WTC11 (cell line): ENCODE measurements around the gene SMYD3. TPM values are rescaled to one million over a fixed set of nuclear protein-coding genes. Genes with fewer than 3 reads are reported as not detected.

Experiments used
- ATAC-seq: fragments of 200-7000 bp; cut with Tn5 transposase; 2 replicates; pipeline ENCODE4 v1.10.0; 2021; ENCODE audit warnings: mild to moderate bottlenecking, moderate library complexity
- CTCF ChIA-PET: fragments of 300-600 bp; sonication (Branson Sonifier 250); formaldehyde crosslinking; loops from one replicate; lab custom pipeline; 2021; ENCODE audit warnings: antibody characterized with exemption; lab: Charles Lee
- POLR2A ChIA-PET: fragments of 350-600 bp; sonication (Branson Sonifier 250); formaldehyde crosslinking; loops from one replicate; lab custom pipeline; 2021; ENCODE audit warnings: antibody characterized with exemption; lab: Charles Lee
- DNase-seq: peaks from one replicate; pipeline ENCODE4 v3.0.0; 2021; ENCODE audit warnings: low spot score
- H3K27ac Mint-ChIP-seq: 2 replicates; pipeline ENCODE4 v1.8.0; 2021; ENCODE audit warnings: mixed read lengths
- H3K27me3 Mint-ChIP-seq: 2 replicates; pipeline ENCODE4 v1.8.0; 2021; ENCODE audit warnings: low read depth, mild to moderate bottlenecking, moderate library complexity, mixed read lengths
- H3K36me3 Mint-ChIP-seq: 2 replicates; pipeline ENCODE4 v1.8.0; 2021; ENCODE audit warnings: mixed read lengths
- H3K4me1 Mint-ChIP-seq: 2 replicates; pipeline ENCODE4 v1.8.0; 2022; ENCODE audit warnings: mixed read lengths
- H3K4me3 Mint-ChIP-seq: 2 replicates; pipeline ENCODE4 v1.8.0; 2021; ENCODE audit warnings: mild to moderate bottlenecking, moderate library complexity, mixed read lengths
- H3K9me3 Mint-ChIP-seq: 2 replicates; pipeline ENCODE4 v1.8.0; 2021; ENCODE audit warnings: mixed read lengths
- CREB1 ChIP-seq: sonication (generic); formaldehyde crosslinking; IDR thresholded peaks from 2 replicates; pipeline ENCODE4 v1.8.0; 2023; ENCODE audit warnings: mild to moderate bottlenecking, missing genetic modification reagents
- E2F1 ChIP-seq: sonication (generic); formaldehyde crosslinking; IDR thresholded peaks from 2 replicates; pipeline ENCODE4 v1.8.0; 2022; ENCODE audit warnings: mild to moderate bottlenecking, missing genetic modification reagents
- ERG ChIP-seq: fragments of 250-450 bp; sonication (Bioruptor Pico); IDR thresholded peaks from 2 replicates; pipeline ENCODE4 v1.8.0; 2021; ENCODE audit warnings: mild to moderate bottlenecking
- FOXP1 ChIP-seq: sonication (generic); formaldehyde crosslinking; IDR thresholded peaks from 2 replicates; pipeline ENCODE4 v1.8.0; 2022; ENCODE audit warnings: missing genetic modification reagents, mild to moderate bottlenecking, moderate library complexity, borderline replicate concordance
- FOXP4 ChIP-seq: sonication (generic); formaldehyde crosslinking; IDR thresholded peaks from 2 replicates; pipeline ENCODE4 v1.8.0; 2022; ENCODE audit warnings: mild to moderate bottlenecking, missing genetic modification reagents
- GABPB1 ChIP-seq: sonication (generic); formaldehyde crosslinking; IDR thresholded peaks from 2 replicates; pipeline ENCODE4 v1.8.1; 2023; ENCODE audit warnings: mild to moderate bottlenecking, missing genetic modification reagents
- HMGXB4 ChIP-seq: sonication (generic); formaldehyde crosslinking; IDR thresholded peaks from 2 replicates; pipeline ENCODE4 v1.8.1; 2023; ENCODE audit warnings: mild to moderate bottlenecking, moderate library complexity, missing genetic modification reagents
- IRF2 ChIP-seq: sonication (generic); formaldehyde crosslinking; IDR thresholded peaks from 2 replicates; pipeline ENCODE4 v1.8.0; 2022; ENCODE audit warnings: low read depth, missing genetic modification reagents, borderline replicate concordance
- JAZF1 ChIP-seq: fragments of 250-450 bp; sonication (Bioruptor Pico); IDR thresholded peaks from 2 replicates; pipeline ENCODE4 v1.9.0; 2021; ENCODE audit warnings: moderate library complexity, mild to moderate bottlenecking, inconsistent platforms
- NFATC4 ChIP-seq: fragments of 250-450 bp; sonication (Bioruptor Pico); IDR thresholded peaks from 2 replicates; pipeline ENCODE4 v1.9.0; 2021; ENCODE audit warnings: mild to moderate bottlenecking
- PRDM15 ChIP-seq: sonication (generic); formaldehyde crosslinking; IDR thresholded peaks from 2 replicates; pipeline ENCODE4 v1.8.0; 2022; ENCODE audit warnings: missing genetic modification reagents
- RELA ChIP-seq: sonication (generic); formaldehyde crosslinking; IDR thresholded peaks from 2 replicates; pipeline ENCODE4 v1.8.1; 2022; ENCODE audit warnings: missing genetic modification reagents, mild to moderate bottlenecking, borderline replicate concordance
- RORB ChIP-seq: fragments of 250-450 bp; sonication (Bioruptor Pico); IDR thresholded peaks from 2 replicates; pipeline ENCODE4 v1.9.0; 2021; ENCODE audit warnings: mild to moderate bottlenecking
- SMAD3 ChIP-seq: sonication (generic); formaldehyde crosslinking; IDR thresholded peaks from 2 replicates; pipeline ENCODE4 v1.8.0; 2022; ENCODE audit warnings: missing genetic modification reagents, mild to moderate bottlenecking, borderline replicate concordance
- TP53 ChIP-seq: sonication (generic); formaldehyde crosslinking; IDR thresholded peaks from 2 replicates; pipeline ENCODE4 v1.8.1; 2023; ENCODE audit warnings: mild to moderate bottlenecking, missing genetic modification reagents
- USF1 ChIP-seq: sonication (generic); formaldehyde crosslinking; IDR thresholded peaks from 2 replicates; pipeline ENCODE4 v1.8.0; 2022; ENCODE audit warnings: mild to moderate bottlenecking, missing genetic modification reagents
- ZBTB21 ChIP-seq: sonication (generic); formaldehyde crosslinking; IDR thresholded peaks from 2 replicates; pipeline ENCODE4 v1.8.1; 2023; ENCODE audit warnings: mild to moderate bottlenecking, missing genetic modification reagents, borderline replicate concordance
- ZMAT4 ChIP-seq: fragments of 250-450 bp; sonication (Bioruptor Pico); IDR thresholded peaks from 2 replicates; pipeline ENCODE4 v1.9.0; 2021; ENCODE audit warnings: mild to moderate bottlenecking
- ZNF138 ChIP-seq: sonication (generic); formaldehyde crosslinking; conservative IDR thresholded peaks from 2 replicates; pipeline ENCODE4 v1.8.1; 2022; ENCODE audit warnings: mild to moderate bottlenecking, moderate library complexity, missing genetic modification reagents
- ZNF232 ChIP-seq: sonication (generic); formaldehyde crosslinking; IDR thresholded peaks from 2 replicates; pipeline ENCODE4 v1.8.0; 2022; ENCODE audit warnings: mild to moderate bottlenecking, missing genetic modification reagents
- ZNF396 ChIP-seq: fragments of 250-450 bp; sonication (Bioruptor Pico); IDR thresholded peaks from 2 replicates; pipeline ENCODE4 v1.8.0; 2021; ENCODE audit warnings: mild to moderate bottlenecking, moderate library complexity, borderline replicate concordance
- total RNA-seq: library from RNA; stranded (reverse); gene quantifications from 3 replicates; pipeline ENCODE4 v1.2.3, GENCODE V29; 2021

SMYD3 gene
- total RNA-seq, 1 experiment from 2014 or later = 21.4 TPM

- ChIA-PET CTCF (no interaction called here), POLR2A (no interaction called here)
- DNase-seq (no peak), ATAC-seq (no peak)
- H3K9me3 Mint-ChIP-seq = peaks cover 16% of the 10 kb centered on the region
- no peak overlapping the region for H3K27ac Mint-ChIP-seq
- TF ChIP-seq ZNF396 (CRISPR knock-in tag) = no peak
- no peak for TF ChIP-seq RELA (CRISPR knock-in tag)
- no peak for TF ChIP-seq RORB (CRISPR knock-in tag)
- no peak for TF ChIP-seq ERG
- TF ChIP-seq ZNF138 (CRISPR knock-in tag) = no peak
- TF ChIP-seq SMAD3 (CRISPR knock-in tag) = no peak
- TF ChIP-seq GABPB1 (CRISPR knock-in tag) = no peak
- no peak for TF ChIP-seq NFATC4 (CRISPR knock-in tag)
- no peak for TF ChIP-seq ZMAT4
- no peak for TF ChIP-seq IRF2 (CRISPR knock-in tag)
- no peak for TF ChIP-seq ZNF232 (CRISPR knock-in tag)
- no peaks in the 10 kb centered on the region for H3K27me3 Mint-ChIP-seq
- no peak overlapping the region for H3K4me3 Mint-ChIP-seq
- no peaks in the 10 kb centered on the region; the same call in 1 of the 2 replicates for H3K36me3 Mint-ChIP-seq
- H3K4me1 Mint-ChIP-seq = no peaks in the 10 kb centered on the region
Measured at GRCh38 chr1:245915841-245916240, 591.2 kb downstream of the SMYD3 start.

- peaks cover 11% of the 10 kb centered on the region for H3K9me3 Mint-ChIP-seq
- DNase-seq = no peak
- H3K4me1 Mint-ChIP-seq = no peaks in the 10 kb centered on the region
- ChIA-PET POLR2A (no interaction called here), CTCF (no interaction called here)
- ATAC-seq = no peak
- H3K36me3 Mint-ChIP-seq = no peaks in the 10 kb centered on the region; the same call in 1 of the 2 replicates
- H3K4me3 Mint-ChIP-seq = no peak overlapping the region
- H3K27ac Mint-ChIP-seq = no peak overlapping the region
- no peaks in the 10 kb centered on the region for H3K27me3 Mint-ChIP-seq
- no peak for TF ChIP-seq PRDM15
- no peak for TF ChIP-seq JAZF1
- TF ChIP-seq ZBTB21 (CRISPR knock-in tag) = no peak
- no peak for TF ChIP-seq E2F1 (CRISPR knock-in tag)
- TF ChIP-seq NFATC4 (CRISPR knock-in tag) = no peak
- no peak for TF ChIP-seq SMAD3 (CRISPR knock-in tag)
- no peak for TF ChIP-seq USF1 (CRISPR knock-in tag)
- no peak for TF ChIP-seq FOXP1
- no peak for TF ChIP-seq FOXP4 (CRISPR knock-in tag)
- no peak for TF ChIP-seq HMGXB4 (CRISPR knock-in tag)
- TF ChIP-seq CREB1 (CRISPR knock-in tag) = no peak
- no peak for TF ChIP-seq RORB (CRISPR knock-in tag)
- TF ChIP-seq TP53 = no peak
- TF ChIP-seq, all 79 proteins: peak for 0
Measured at GRCh38 chr1:245915406-245915805, 591.7 kb downstream of the SMYD3 start.
